ENCODE measurements around the gene SDR42E2. TPM values are rescaled to one million over a fixed set of nuclear protein-coding genes. Genes with fewer than 3 reads are reported as not detected.

Gene SDR42E2
- total and polyA plus RNA-seq, 4 donors = 0.07 TPM; not detected in 3

- TF ChIP-seq ZBTB33 (IDR thresholded peaks at IDR 0.05) (no peak), TAF1 (conservative IDR thresholded peaks at IDR 0.05) (no peak), FOXA1 (IDR thresholded peaks at IDR 0.05) (no peak), EGR1 (IDR thresholded peaks at IDR 0.05; ENCODE audit: low read depth in 2 of 2) (no peak), MAX (IDR thresholded peaks at IDR 0.05) (no peak)
Observed at GRCh38 chr16:22204091-22204655, 41.9 kb downstream of the SDR42E2 start (continued).

DNA sequence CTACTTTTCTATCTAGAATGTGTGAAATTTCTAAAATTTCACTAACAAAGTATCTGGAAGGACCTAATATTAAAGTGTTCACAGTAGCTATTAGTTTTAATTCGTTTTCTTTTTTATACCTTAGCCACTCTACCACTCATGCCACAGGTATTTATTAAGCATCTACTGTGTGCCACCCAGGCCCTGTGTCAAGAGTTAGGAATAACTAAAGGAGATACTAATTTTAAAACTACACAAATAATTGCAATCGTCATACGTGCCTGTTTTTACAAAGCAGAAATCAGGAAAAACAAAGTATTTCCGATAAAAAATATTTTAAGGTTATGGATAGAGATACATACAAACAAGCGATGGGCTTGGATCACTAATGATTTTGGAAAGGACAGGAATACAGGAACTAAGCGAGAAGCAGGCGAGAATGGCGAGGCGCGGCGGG lies 43.3 kb downstream of the SDR42E2 start:
- no peak for DNase-seq (ENCODE audit: low spot score)
- 5% methylated on average over 11 of the region's 11 CpGs for whole genome bisulfite sequencing
- Histone ChIP-seq H3K4me1 (ENCODE audit: control insufficient read depth in 4 of 4, insufficient read depth in 4 of 4, low read length in 3 of 4) (peaks cover 7 to 21% (median 12%) of the 10 kb centered on the region in 4 donors), H3K9ac (ENCODE audit: low read depth in 1 of 2, low read length in 2 of 2) (peak overlapping the region in 1 of 2 donors; percentile 87), H3K27me3 (ENCODE audit: control insufficient read depth in 4 of 4, insufficient read depth in 4 of 4, low read length in 3 of 4) (no peaks in the 10 kb centered on the region), H3K9me3 (ENCODE audit: control insufficient read depth in 4 of 4, low read length in 3 of 4) (no peaks in the 10 kb centered on the region), H3K36me3 (ENCODE audit: control insufficient read depth in 4 of 4, insufficient read depth in 3 of 4, low read depth in 1 of 4, low read length in 3 of 4) (no peaks in the 10 kb centered on the region), H3K4me3 (ENCODE audit: low read depth in 1 of 3, low read length in 3 of 3) (peak overlapping the region in 2 of 3 donors; percentile 58 to 96), H3K27ac (ENCODE audit: low read depth in 1 of 2, low read length in 2 of 2) (peak overlapping the region; percentile 76 to 78)
- TF ChIP-seq TAF1 (conservative IDR thresholded peaks at IDR 0.05) (peak; percentile 31), RAD21 (IDR thresholded peaks at IDR 0.05) (no peak)

GRCh38 chr16:22206013-22206841 lies 43.9 kb downstream of the SDR42E2 start, which contains the start of gene EEF2K:
EEF2K (plus strand) TSS chr16:22206278; CDS start chr16:22225730, 19,452 bp downstream.
- H3K4me1 ChIP-seq (ENCODE audit: control insufficient read depth in 4 of 4, insufficient read depth in 4 of 4, low read length in 3 of 4) = peaks cover 7 to 21% (median 12%) of the 10 kb centered on the region in 4 donors
- peak within 1 kb of the TSS; percentile 56 to 87 for H3K9ac ChIP-seq (ENCODE audit: low read depth in 1 of 2, low read length in 2 of 2)
- H3K27me3 ChIP-seq (ENCODE audit: control insufficient read depth in 4 of 4, insufficient read depth in 4 of 4, low read length in 3 of 4) = no peaks in the 10 kb centered on the region
- peak within 1 kb of the TSS; percentile 79 to 91 for H3K27ac ChIP-seq (ENCODE audit: low read depth in 1 of 2, low read length in 2 of 2)
- DNase-seq (ENCODE audit: low spot score) = peak; percentile 88
- peak within 1 kb of the TSS; percentile 68 to 96 (median 70) for H3K4me3 ChIP-seq (ENCODE audit: low read depth in 1 of 3, low read length in 3 of 3)
- H3K9me3 ChIP-seq (ENCODE audit: control insufficient read depth in 4 of 4, low read length in 3 of 4) = no peaks in the 10 kb centered on the region
- under 1% methylated on average over 74 of the region's 74 CpGs for WGBS
- H3K36me3 ChIP-seq (ENCODE audit: control insufficient read depth in 4 of 4, insufficient read depth in 3 of 4, low read depth in 1 of 4, low read length in 3 of 4) = no peaks in the 10 kb centered on the region
- peak; percentile 63 for TF ChIP-seq MAX (IDR thresholded peaks at IDR 0.05)
- no peak for TF ChIP-seq ATF3 (IDR thresholded peaks at IDR 0.05)
- TF ChIP-seq RXRA (IDR thresholded peaks at IDR 0.05) = peak; percentile 42 to 71
- peak; percentile 66 for TF ChIP-seq YY1 (IDR thresholded peaks at IDR 0.05)
- peak; percentile 73 to 76 for TF ChIP-seq RAD21 (IDR thresholded peaks at IDR 0.05)
- peak in 1 of 2 donors; percentile 15 for TF ChIP-seq EGR1 (IDR thresholded peaks at IDR 0.05; ENCODE audit: low read depth in 2 of 2)
- TF ChIP-seq TAF1 (conservative IDR thresholded peaks at IDR 0.05) = no peak
- TF ChIP-seq, protein P1, sequence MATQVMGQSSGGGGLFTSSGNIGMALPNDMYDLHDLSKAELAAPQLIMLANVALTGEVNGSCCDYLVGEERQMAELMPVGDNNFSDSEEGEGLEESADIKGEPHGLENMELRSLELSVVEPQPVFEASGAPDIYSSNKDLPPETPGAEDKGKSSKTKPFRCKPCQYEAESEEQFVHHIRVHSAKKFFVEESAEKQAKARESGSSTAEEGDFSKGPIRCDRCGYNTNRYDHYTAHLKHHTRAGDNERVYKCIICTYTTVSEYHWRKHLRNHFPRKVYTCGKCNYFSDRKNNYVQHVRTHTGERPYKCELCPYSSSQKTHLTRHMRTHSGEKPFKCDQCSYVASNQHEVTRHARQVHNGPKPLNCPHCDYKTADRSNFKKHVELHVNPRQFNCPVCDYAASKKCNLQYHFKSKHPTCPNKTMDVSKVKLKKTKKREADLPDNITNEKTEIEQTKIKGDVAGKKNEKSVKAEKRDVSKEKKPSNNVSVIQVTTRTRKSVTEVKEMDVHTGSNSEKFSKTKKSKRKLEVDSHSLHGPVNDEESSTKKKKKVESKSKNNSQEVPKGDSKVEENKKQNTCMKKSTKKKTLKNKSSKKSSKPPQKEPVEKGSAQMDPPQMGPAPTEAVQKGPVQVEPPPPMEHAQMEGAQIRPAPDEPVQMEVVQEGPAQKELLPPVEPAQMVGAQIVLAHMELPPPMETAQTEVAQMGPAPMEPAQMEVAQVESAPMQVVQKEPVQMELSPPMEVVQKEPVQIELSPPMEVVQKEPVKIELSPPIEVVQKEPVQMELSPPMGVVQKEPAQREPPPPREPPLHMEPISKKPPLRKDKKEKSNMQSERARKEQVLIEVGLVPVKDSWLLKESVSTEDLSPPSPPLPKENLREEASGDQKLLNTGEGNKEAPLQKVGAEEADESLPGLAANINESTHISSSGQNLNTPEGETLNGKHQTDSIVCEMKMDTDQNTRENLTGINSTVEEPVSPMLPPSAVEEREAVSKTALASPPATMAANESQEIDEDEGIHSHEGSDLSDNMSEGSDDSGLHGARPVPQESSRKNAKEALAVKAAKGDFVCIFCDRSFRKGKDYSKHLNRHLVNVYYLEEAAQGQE (IDR thresholded peaks at IDR 0.05) = peak; percentile 34
- TF ChIP-seq HNF4G (IDR thresholded peaks at IDR 0.05) = no peak
- no peak for TF ChIP-seq NR2F2 (IDR thresholded peaks at IDR 0.05)
- peak; percentile 59 for TF ChIP-seq FOXA2 (IDR thresholded peaks at IDR 0.05)
- TF ChIP-seq JUND (IDR thresholded peaks at IDR 0.05) = peak in 1 of 2 donors; percentile 23
- peak; percentile 84 for TF ChIP-seq CTCF (IDR thresholded peaks at IDR 0.05; ENCODE audit: low read depth, low read length, missing input control)
- peak; percentile 65 to 83 for TF ChIP-seq GABPA (IDR thresholded peaks at IDR 0.05 in 1 of 2, conservative IDR thresholded peaks at IDR 0.05 in 1 of 2)
- TF ChIP-seq ZBTB33 (IDR thresholded peaks at IDR 0.05) = no peak
- peak; percentile 79 for TF ChIP-seq SP1 (IDR thresholded peaks at IDR 0.05)
- TF ChIP-seq FOXA1 (IDR thresholded peaks at IDR 0.05) = peak; percentile 51
